Hematopoietic multipotent progenitor cell (in vitro differentiated cells): Measurements from ENCODE around the gene DOK4. TPM values are rescaled to one million over a fixed set of nuclear protein-coding genes. Genes with fewer than 3 reads are reported as not detected.

Experiments
- DNase-seq, 3 donors: peaks; one replicate each; pipeline ENCODE4 v3.0.0-alpha.2; 2011 to 2015; ENCODE audit warnings: low read depth in 2 of 3, low spot score in 2 of 3
- total RNA-seq: library from RNA; depleted of rRNA; stranded (reverse); fragments of >200 nt; gene quantifications from one replicate; pipeline ENCODE4 v1.2.3, GENCODE V29; 2012

Gene DOK4
- total RNA-seq, 1 donor, result 17.0 TPM

- DNase-seq, result no peak
Measured at GRCh38 chr16:57479205-57479975, 6.9 kb downstream of the DOK4 start.

GRCh38 chr16:57478396-57479204, 7.7 kb downstream of the DOK4 start:
- DNase-seq, result peak in 1 of 3 donors; percentile 43

GRCh38 chr16:57477531-57478202, 8.6 kb downstream of the DOK4 start:
- DNase-seq, result no peak

- DNase-seq, result peak in 1 of 3 donors; percentile 24
Measured at GRCh38 chr16:57476546-57477410, 9.5 kb downstream of the DOK4 start.

- peak; percentile 42 to 97 (median 95) for DNase-seq
Measured at GRCh38 chr16:57475711-57476339, 10.5 kb downstream of the DOK4 start.

GRCh38 chr16:57474671-57475661, 11.3 kb downstream of the DOK4 start:
- peak in 1 of 3 donors; percentile 9 for DNase-seq

- no peak for DNase-seq
Measured at GRCh38 chr16:57473906-57474305, 12.4 kb downstream of the DOK4 start.

- DNase-seq, result no peak
Measured at GRCh38 chr16:57473176-57473840, 13.0 kb downstream of the DOK4 start.

GRCh38 chr16:57472665-57473060, 13.6 kb downstream of the DOK4 start:
- no peak for DNase-seq

GRCh38 chr16:57471852-57472664, 14.2 kb downstream of the DOK4 start:
- no peak for DNase-seq

GRCh38 chr16:57471209-57471608, 15.1 kb downstream of the DOK4 start:
- no peak for DNase-seq

- no peak for DNase-seq
Measured at GRCh38 chr16:57470711-57471110, 15.6 kb downstream of the DOK4 start.

- no peak for DNase-seq
Measured at GRCh38 chr16:57469917-57470470, 16.3 kb downstream of the DOK4 start.

- no peak for DNase-seq
Measured at GRCh38 chr16:57469046-57469445, 17.2 kb downstream of the DOK4 start.

GRCh38 chr16:57468346-57468745, 17.9 kb downstream of the DOK4 start:
- DNase-seq, result no peak

GRCh38 chr16:57464523-57464922, 21.8 kb downstream of the DOK4 start:
- no peak for DNase-seq

GRCh38 chr16:57462978-57463362, 23.3 kb downstream of the DOK4 start:
- no peak for DNase-seq
